ENCODE results near the gene PHF3.
"Not testable (repeated sequence)": the region's sequence is repeated elsewhere in the genome, so short reads cannot be mapped to it uniquely, and the experiment has no call there.

The PHF3 gene

DNA sequence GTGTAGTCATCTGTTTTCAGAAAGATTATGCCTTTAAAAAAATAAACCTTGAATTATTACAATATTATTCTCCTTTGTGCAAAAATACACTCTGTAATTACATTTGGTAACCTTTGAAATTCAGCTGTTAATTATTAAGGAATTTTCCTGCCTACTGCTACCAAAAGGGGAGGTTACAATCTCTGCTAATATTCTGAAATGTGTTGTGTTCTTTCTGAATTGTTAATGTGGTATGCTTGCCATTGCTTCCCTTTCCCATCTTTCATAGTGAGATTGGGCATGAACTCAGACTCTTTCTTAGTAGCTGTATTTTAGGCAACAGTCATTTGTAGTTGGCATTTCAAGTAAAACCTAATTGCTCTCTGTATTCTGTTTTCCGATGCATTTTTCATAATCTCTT lies 73.0 kb downstream of the PHF3 start:
- no peak for DNase-seq (ENCODE audit: low spot score)

GRCh38 chr6:63709148-63709547 lies 73.5 kb downstream of the PHF3 start:
- no peak for DNase-seq (ENCODE audit: low spot score)

GRCh38 chr6:63713332-63713731 lies 77.7 kb downstream of the PHF3 start:
- no peak for DNase-seq (ENCODE audit: low spot score)

DNA sequence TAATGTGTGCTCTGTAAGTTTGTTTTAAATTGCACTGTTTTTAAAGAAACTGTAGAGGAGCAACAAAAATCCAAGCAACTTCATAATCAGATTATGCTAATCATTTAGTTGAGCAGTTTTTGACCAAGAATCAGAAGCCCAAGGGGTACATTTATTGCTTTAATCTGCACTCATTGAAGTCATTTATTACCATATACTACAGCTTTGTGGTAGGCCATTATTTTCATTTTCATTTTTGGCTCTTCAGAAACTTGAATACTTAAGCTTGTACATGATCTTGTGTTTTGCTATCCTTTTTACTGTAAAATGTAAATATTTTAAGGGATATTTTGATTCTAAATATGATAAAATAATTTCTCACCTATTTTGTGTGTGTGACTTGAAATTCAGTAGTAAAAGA lies 78.5 kb downstream of the PHF3 start:
- no peak for DNase-seq (ENCODE audit: low spot score)

GRCh38 chr6:63716169-63716568 lies 80.6 kb downstream of the PHF3 start:
- DNase-seq (ENCODE audit: low spot score): no peak

DNA sequence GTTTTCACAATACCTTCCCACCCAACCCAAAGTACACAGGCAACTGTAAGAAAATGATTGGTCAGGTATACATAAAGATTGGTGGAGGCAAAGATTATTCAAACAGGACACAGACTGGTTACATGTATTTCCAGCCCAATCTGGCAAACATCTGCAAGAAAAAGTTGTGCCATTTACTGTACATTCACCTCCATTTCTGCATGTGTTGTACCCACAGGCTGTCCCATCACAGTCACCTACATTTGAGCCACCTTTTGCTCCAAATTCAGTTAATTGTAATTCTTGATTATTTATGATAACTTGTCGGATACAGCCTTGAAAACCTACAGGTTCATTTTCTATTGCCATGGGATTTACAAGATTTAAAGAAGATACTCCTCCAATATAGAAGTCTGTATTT lies 85.6 kb downstream of the PHF3 start:
- DNase-seq (ENCODE audit: low spot score): no peak

GRCh38 chr6:63724721-63725120 lies 89.1 kb downstream of the PHF3 start:
- DNase-seq (ENCODE audit: low spot score): no peak

GRCh38 chr6:63730311-63730710 lies 94.7 kb downstream of the PHF3 start:
- DNase-seq (ENCODE audit: low spot score): no peak

GRCh38 chr6:63731930-63732329 lies 96.3 kb downstream of the PHF3 start:
- DNase-seq (ENCODE audit: low spot score): no peak

DNA sequence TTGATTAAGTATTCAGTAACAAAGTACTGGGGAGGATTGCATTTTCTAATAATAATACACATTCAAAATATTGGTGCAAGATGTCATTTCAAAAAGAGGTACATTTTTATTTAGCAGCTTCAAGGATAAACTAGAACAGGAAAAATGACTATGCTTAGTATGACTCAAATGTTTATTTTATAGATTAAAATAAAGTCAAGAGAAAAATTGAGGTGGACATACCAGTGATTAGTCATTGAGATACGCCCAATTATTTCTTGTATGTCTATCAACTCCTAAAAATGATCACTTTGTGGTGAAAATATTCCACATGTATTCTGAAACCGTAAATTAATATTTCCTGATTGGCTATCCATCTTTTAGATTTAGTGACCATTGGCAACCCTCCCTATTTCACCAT lies 96.7 kb downstream of the PHF3 start:
- no peak for DNase-seq (ENCODE audit: low spot score)

- DNase-seq (ENCODE audit: low spot score): no peak
These were observed 99.3 kb downstream of the PHF3 start for GRCh38 chr6:63734923-63735322.

- not testable (repeated sequence) for DNase-seq (ENCODE audit: low spot score)
These were observed 102.6 kb downstream of the PHF3 start for GRCh38 chr6:63738190-63738589.

- DNase-seq (ENCODE audit: low spot score): peak; percentile 59
These were observed 103.6 kb downstream of the PHF3 start for GRCh38 chr6:63739094-63739687.

DNA sequence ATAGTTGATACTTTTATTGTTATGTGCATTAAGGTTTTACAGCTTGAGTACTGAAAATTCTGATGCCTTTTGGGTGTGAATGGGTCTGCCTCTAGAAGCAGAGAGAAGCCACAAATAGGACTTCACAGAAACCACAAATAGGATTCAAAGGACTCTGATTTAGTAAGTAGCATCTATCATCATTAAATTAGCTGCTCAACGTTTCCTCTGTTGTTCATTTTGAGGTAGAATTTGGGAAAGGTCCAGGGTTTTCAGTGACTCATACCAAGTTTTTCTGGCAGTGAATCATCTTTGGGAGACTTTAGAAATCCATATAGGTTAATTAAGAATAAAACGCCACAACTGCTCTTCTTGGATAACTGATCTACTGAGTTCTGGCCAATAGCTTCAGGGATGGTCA lies 105.1 kb downstream of the PHF3 start:
- DNase-seq (ENCODE audit: low spot score): peak; percentile 8

DNA sequence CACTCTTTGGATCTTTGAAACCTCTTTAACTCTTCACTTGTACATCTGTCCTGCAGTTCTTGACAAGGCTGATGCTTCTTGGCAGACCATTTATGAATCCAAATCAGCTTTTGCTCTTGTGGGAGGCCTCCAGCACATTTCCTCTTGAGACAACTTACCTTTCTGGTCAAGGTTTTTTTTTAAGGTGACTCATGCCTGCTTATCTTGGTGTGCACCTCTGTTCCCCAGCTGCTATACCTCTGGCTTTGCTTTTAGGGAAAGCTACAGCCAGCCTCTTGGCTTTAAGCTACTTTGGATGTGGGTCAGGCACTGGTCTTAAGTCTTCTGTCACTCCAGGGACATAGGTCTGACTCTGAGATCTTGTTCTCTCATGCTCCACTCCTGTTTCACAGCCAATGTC lies 106.5 kb downstream of the PHF3 start:
- no peak for DNase-seq (ENCODE audit: low spot score)

GRCh38 chr6:63743691-63744090 lies 108.1 kb downstream of the PHF3 start:
- DNase-seq (ENCODE audit: low spot score): no peak

DNA sequence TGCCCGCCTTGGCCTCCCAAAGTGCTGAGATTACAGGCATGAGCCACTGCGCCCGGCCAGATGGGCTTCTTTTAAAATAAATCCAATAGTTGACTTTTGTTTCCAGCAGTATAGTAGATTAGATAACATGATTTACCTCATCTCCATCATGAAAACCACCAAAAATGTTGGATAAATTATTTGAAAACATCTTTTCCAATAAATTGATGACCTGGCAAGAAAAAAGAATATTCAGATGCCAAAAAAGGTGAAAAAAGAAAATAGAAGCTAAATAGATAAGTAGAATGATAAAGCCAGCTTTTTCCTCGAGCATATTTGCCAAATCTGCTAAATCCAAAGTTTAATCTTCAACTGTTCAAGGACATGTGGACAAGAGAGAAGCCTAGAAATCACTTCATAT lies 109.2 kb downstream of the PHF3 start:
- DNase-seq (ENCODE audit: low spot score): no peak

GRCh38 chr6:63745784-63746183 lies 110.2 kb downstream of the PHF3 start:
- no peak for DNase-seq (ENCODE audit: low spot score)

- DNase-seq (ENCODE audit: low spot score): no peak
These were observed 114.8 kb downstream of the PHF3 start for GRCh38 chr6:63750400-63750799.

DNA sequence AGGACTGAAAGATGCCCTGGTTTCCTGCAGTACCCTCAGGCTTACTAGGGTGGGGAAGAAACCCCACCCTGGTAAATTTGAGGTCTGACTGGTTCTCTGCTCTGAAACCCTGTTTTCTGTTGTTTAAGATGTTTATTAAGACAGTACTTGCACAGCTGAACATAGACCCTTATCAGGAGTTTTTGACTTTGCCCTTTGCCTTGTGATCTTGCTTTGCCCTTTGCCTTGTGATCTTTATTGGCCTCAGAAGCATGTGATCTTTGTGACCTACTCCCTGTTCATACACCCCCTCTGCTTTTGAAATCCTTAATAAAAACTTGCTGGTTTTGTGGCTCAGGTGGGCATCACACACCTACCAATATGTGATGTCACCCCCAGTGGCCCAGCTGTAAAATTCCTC lies 121.7 kb downstream of the PHF3 start:
- not testable (repeated sequence) for DNase-seq (ENCODE audit: low spot score)

GRCh38 chr6:63757826-63758225 lies 122.2 kb downstream of the PHF3 start:
- DNase-seq (ENCODE audit: low spot score): no peak

- DNase-seq (ENCODE audit: low spot score): no peak
These were observed 124.1 kb downstream of the PHF3 start for GRCh38 chr6:63759605-63760105.

DNA sequence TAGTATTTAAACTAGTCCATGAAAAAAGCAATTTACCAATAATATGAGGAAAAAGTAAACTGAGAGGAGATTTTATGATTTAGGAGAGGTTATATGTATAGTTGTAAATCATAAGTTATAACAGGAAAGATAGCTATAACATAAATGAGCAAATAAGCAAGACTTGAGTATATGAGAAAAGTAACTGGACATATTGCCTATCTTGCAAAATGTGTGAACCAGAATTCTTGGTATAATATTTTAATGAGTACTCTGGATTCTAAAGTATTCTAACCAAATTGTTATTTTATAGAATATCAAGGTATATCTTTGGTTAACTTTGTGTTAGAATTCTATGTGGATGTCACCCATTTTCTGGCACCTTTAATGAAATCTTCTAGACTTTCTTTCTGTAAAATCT lies 124.6 kb downstream of the PHF3 start:
- no peak for DNase-seq (ENCODE audit: low spot score)

- peak; percentile 54 for DNase-seq (ENCODE audit: low spot score)
These were observed 128.8 kb downstream of the PHF3 start for GRCh38 chr6:63764318-63764916.

Measured in LoVo (cell line).